ENCODE results near the gene DCHS1. TPM values are rescaled to one million over a fixed set of nuclear protein-coding genes. Genes with fewer than 3 reads are reported as not detected.

Gene DCHS1
- total RNA-seq, 4 donors from 2014 or later = 5.5 to 17.7 (median 14.0) TPM

GRCh38 chr11:6612213-6613041, 43.2 kb downstream of the DCHS1 start, which contains the start of gene TAF10:
TAF10 (minus strand) TSS chr11:6612216; CDS start chr11:6612189, 27 bp downstream.
- in situ Hi-C loops (cut with MboI; ENCODE audit: low pct_ligation_motif_present in 1 of 4, low pct_unique_long_range_greater_than_20kb in 1 of 4, low sequenced_read_pairs in 3 of 4) = no loop called here
- Histone ChIP-seq H3K36me3 (peaks cover 0 to 25% (median 9%) of the 10 kb centered on the region in 4 donors), H3K4me1 (peaks cover 19 to 58% (median 36%) of the 10 kb centered on the region in 4 donors)

GRCh38 chr11:6611963-6612212, 43.7 kb downstream of the DCHS1 start:
- Histone ChIP-seq H3K4me1 (peaks cover 24 to 58% (median 40%) of the 10 kb centered on the region in 4 donors), H3K4me3 (peak overlapping the region; percentile 61 to 83 (median 76)), H3K27me3 (no peaks in the 10 kb centered on the region), H3K27ac (peak overlapping the region; percentile 96 to 99 (median 97)), H3K9me3 (no peaks in the 10 kb centered on the region), H3K36me3 (peaks cover 0 to 25% (median 9%) of the 10 kb centered on the region in 4 donors)
- WGBS, 2 donors (ENCODE audit: low coverage in 1 of 2) = 0% methylated on average over 10 of the region's 36 CpGs; no CpG with 5 or more reads in 1 of the 2 donors
- intact Hi-C loops (cut with DNase I; ENCODE audit: low total_unique reads) (loop anchor here (5.0 kb wide), 1 partner anchor 70 kb away; the partner anchor contains the start of gene MRPL17), in situ Hi-C loops (cut with MboI; ENCODE audit: low pct_ligation_motif_present in 1 of 4, low pct_unique_long_range_greater_than_20kb in 1 of 4, low sequenced_read_pairs in 3 of 4) (no loop called here)
- TF ChIP-seq EP300 (IDR thresholded peaks at IDR 0.05; ENCODE audit: low read depth) (no peak), CTCF (IDR thresholded peaks at IDR 0.05) (no peak), POLR2A (IDR thresholded peaks at IDR 0.05) (no peak), POLR2AphosphoS5 (IDR thresholded peaks at IDR 0.05) (no peak)
- no peak for DNase-seq

More at GRCh38 chr11:6612213-6613041, 43.2 kb downstream of the DCHS1 start, which contains the start of gene TAF10:
- H3K27me3 ChIP-seq = no peaks in the 10 kb centered on the region
- peak within 1 kb of the TSS; percentile 61 to 83 (median 76) for H3K4me3 ChIP-seq
- DNase-seq = peak; percentile 98
- intact Hi-C loops (cut with DNase I; ENCODE audit: low total_unique reads) = loop anchor here (5.0 kb wide), 1 partner anchor 70 kb away; the partner anchor contains the start of gene MRPL17
- WGBS, 2 donors (ENCODE audit: low coverage in 1 of 2) = 0% methylated on average over 14 to 30 of the region's 51 CpGs
- TF ChIP-seq POLR2AphosphoS5 (IDR thresholded peaks at IDR 0.05) (peak; percentile 97 to 99 (median 98)), POLR2A (IDR thresholded peaks at IDR 0.05) (peak; percentile 97), EP300 (IDR thresholded peaks at IDR 0.05; ENCODE audit: low read depth) (peak; percentile 41), CTCF (IDR thresholded peaks at IDR 0.05) (peak; percentile 45 to 82 (median 52))
- no peaks in the 10 kb centered on the region for H3K9me3 ChIP-seq
- peak within 1 kb of the TSS; percentile 96 to 99 (median 97) for H3K27ac ChIP-seq

GRCh38 chr11:6611092-6611962, 44.3 kb downstream of the DCHS1 start:
- Histone ChIP-seq H3K27ac (peak overlapping the region; percentile 96 to 99 (median 97)), H3K36me3 (peaks cover 0 to 25% (median 9%) of the 10 kb centered on the region in 4 donors), H3K27me3 (no peaks in the 10 kb centered on the region), H3K4me3 (peak overlapping the region; percentile 61 to 83 (median 76)), H3K9me3 (no peaks in the 10 kb centered on the region), H3K4me1 (peaks cover 30 to 64% (median 45%) of the 10 kb centered on the region in 4 donors)
- WGBS, 2 donors (ENCODE audit: low coverage in 1 of 2) = 3 to 17% methylated on average over 5 to 30 of the region's 39 CpGs
- peak; percentile 35 for DNase-seq
- in situ Hi-C loops (cut with MboI; ENCODE audit: low pct_ligation_motif_present in 1 of 4, low pct_unique_long_range_greater_than_20kb in 1 of 4, low sequenced_read_pairs in 3 of 4) = no loop called here
- TF ChIP-seq EP300 (IDR thresholded peaks at IDR 0.05; ENCODE audit: low read depth) (no peak), POLR2A (IDR thresholded peaks at IDR 0.05) (no peak), CTCF (IDR thresholded peaks at IDR 0.05) (no peak), POLR2AphosphoS5 (IDR thresholded peaks at IDR 0.05) (peak in 2 of 3 donors; percentile 6 to 54)
- intact Hi-C loops (cut with DNase I; ENCODE audit: low total_unique reads) = loop anchor here (5.0 kb wide), 1 partner anchor 71 kb away; the partner anchor contains the start of gene MRPL17
